ENCODE results near the gene CENPB. TPM values are rescaled to one million over a fixed set of nuclear protein-coding genes. Genes with fewer than 3 reads are reported as not detected.
"Not testable (repeated sequence)": the region's sequence is repeated elsewhere in the genome, so short reads cannot be mapped to it uniquely, and the experiment has no call there.

CENPB gene, protein sequence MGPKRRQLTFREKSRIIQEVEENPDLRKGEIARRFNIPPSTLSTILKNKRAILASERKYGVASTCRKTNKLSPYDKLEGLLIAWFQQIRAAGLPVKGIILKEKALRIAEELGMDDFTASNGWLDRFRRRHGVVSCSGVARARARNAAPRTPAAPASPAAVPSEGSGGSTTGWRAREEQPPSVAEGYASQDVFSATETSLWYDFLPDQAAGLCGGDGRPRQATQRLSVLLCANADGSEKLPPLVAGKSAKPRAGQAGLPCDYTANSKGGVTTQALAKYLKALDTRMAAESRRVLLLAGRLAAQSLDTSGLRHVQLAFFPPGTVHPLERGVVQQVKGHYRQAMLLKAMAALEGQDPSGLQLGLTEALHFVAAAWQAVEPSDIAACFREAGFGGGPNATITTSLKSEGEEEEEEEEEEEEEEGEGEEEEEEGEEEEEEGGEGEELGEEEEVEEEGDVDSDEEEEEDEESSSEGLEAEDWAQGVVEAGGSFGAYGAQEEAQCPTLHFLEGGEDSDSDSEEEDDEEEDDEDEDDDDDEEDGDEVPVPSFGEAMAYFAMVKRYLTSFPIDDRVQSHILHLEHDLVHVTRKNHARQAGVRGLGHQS
- total RNA-seq, result 82.1 and 83.6 TPM in 2 replicates
- long read RNA-seq, result 0 reads

- peaks cover 2% of the 10 kb centered on the region for H3K36me3 Mint-ChIP-seq (ENCODE audit: low read depth)
- H3K4me3 Mint-ChIP-seq, result peak within 1 kb of the TSS; percentile 91
- H3K4me1 Mint-ChIP-seq, result peaks cover 33% of the 10 kb centered on the region
- H3K27me3 Mint-ChIP-seq (ENCODE audit: low read depth), result peaks cover 6% of the 10 kb centered on the region
- H3K27ac Mint-ChIP-seq (ENCODE audit: unreplicated experiment), result peak within 1 kb of the TSS; percentile 96
- peak; percentile 87 for TF ChIP-seq CTCF (conservative IDR thresholded peaks at IDR 0.05)
- no peaks in the 10 kb centered on the region for H3K9me3 Mint-ChIP-seq
- DNase-seq (ENCODE audit: low read depth, low spot score), result peak; percentile 94
Observed at GRCh38 chr20:3786665-3787323, at the start of gene CENPB. CENPB (minus strand) TSS chr20:3786740; CDS start chr20:3786483, 257 bp downstream.

DNA sequence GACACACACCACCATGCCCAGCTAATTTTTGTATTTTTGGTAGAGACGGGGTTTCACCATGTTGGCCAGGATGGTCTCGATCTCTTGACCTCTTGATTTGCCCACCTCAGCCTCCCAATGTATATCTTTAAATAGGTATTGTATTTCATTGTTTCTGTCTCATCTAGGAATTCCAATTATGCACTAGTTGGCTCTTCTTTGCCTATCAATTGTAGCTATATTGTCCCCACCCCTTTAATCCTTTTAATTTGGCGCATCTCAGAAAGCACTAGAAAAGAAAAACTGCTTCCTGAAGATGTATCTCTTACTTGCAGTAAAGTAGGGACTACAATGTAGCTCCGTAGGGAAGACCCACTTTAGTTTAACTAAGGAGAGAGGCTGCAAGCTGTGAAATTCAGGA lies 49.6 kb upstream of the CENPB start:
- no peak for DNase-seq (ENCODE audit: low read depth, low spot score)
- Mint-ChIP-seq H3K4me3 (no peak overlapping the region), H3K36me3 (ENCODE audit: low read depth) (peaks cover 3% of the 10 kb centered on the region), H3K27me3 (ENCODE audit: low read depth) (no peaks in the 10 kb centered on the region), H3K9me3 (no peaks in the 10 kb centered on the region), H3K4me1 (no peaks in the 10 kb centered on the region), H3K27ac (ENCODE audit: unreplicated experiment) (no peak overlapping the region)
- no peak for TF ChIP-seq CTCF (conservative IDR thresholded peaks at IDR 0.05)

DNA sequence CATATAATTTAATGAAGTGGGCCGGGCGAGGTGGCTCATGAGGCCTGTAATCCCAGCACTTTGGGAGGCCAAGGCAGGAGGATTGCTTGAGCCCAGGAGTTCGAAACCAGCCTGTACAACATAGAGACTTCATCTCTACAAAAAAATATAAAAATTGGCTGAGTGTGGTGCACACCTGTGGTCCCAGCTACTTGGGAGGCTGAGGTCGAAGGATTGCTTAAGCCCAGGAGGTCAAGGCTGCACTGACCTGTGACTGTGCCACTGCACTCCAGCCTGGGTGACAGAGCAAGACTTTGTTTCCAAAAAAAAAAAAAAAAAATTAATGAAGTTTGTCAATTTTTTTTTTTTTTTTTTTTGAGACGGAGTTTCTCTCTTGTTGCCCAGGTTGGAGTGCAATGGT lies 43.4 kb upstream of the CENPB start:
- not testable (repeated sequence) for H3K27ac Mint-ChIP-seq (ENCODE audit: unreplicated experiment); H3K9me3 Mint-ChIP-seq; H3K27me3 Mint-ChIP-seq (ENCODE audit: low read depth); H3K4me1 Mint-ChIP-seq; H3K4me3 Mint-ChIP-seq; H3K36me3 Mint-ChIP-seq (ENCODE audit: low read depth); DNase-seq (ENCODE audit: low read depth, low spot score)

DNA sequence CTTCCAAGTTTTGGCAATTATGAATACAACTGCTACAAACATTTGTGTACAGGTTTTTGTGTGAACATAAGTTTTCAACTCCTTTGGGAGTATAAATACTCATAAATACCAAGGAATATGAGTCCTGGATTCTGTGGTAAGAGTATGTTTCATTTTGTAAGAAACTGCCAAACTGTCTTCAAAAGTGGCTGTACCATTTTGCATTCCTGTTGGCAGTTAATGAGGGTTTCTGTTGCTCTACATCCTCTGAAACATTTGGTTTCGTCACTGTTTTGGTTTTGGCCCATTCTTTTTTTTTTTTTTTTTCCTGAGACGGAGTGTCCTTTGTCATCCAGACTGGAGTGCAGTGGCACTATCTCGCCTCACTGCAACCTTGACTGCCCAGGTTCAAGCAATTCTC lies 42.3 kb upstream of the CENPB start:
- DNase-seq (ENCODE audit: low read depth, low spot score), result no peak
- no peaks in the 10 kb centered on the region for H3K9me3 Mint-ChIP-seq
- H3K4me3 Mint-ChIP-seq, result no peak overlapping the region
- H3K27ac Mint-ChIP-seq (ENCODE audit: unreplicated experiment), result no peak overlapping the region
- H3K36me3 Mint-ChIP-seq (ENCODE audit: low read depth), result peaks cover 3% of the 10 kb centered on the region
- H3K4me1 Mint-ChIP-seq, result peaks cover 5% of the 10 kb centered on the region
- no peaks in the 10 kb centered on the region for H3K27me3 Mint-ChIP-seq (ENCODE audit: low read depth)
- no peak for TF ChIP-seq CTCF (conservative IDR thresholded peaks at IDR 0.05)

DNA sequence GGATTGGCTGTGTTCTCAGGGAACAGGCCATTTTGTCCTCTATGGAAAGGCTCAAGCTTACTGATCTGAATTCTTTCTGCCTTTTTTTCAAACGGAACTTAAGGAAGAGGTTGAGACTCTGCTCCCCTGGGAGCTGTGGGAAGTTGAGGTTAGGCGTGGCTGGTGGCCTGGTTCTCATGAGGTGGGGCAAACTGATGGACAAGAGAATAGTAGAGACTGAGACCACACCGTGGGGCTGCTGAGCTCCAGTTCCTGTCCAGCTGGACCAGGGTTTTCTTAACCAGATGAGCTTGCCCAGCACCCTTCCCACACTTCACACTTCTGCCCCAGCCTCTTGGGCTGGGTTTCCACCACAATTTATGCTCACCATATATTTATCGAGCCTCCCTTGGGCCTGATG lies 39.9 kb upstream of the CENPB start:
- no peak for TF ChIP-seq CTCF (conservative IDR thresholded peaks at IDR 0.05)
- Mint-ChIP-seq H3K27ac (ENCODE audit: unreplicated experiment) (no peak overlapping the region), H3K4me3 (peak overlapping the region; percentile 19), H3K4me1 (peaks cover 11% of the 10 kb centered on the region), H3K27me3 (ENCODE audit: low read depth) (no peaks in the 10 kb centered on the region), H3K9me3 (no peaks in the 10 kb centered on the region), H3K36me3 (ENCODE audit: low read depth) (peaks cover 3% of the 10 kb centered on the region)
- DNase-seq (ENCODE audit: low read depth, low spot score), result no peak
